Adipocyte (in vitro differentiated cells): ENCODE results near the gene SIMC1.
A peak's percentile ranks its signal among the peaks of the same experiment; 100 is the strongest.

Experiments
- DNase-seq: peaks from one replicate; pipeline ENCODE4 v3.0.0-alpha.2; 2015; ENCODE audit warnings: low read depth
- H3K27me3 ChIP-seq: replicated peaks from 2 replicates; pipeline ENCODE4 v1.7.0; 2013; ENCODE audit warnings: mild to moderate bottlenecking, low read length, moderate library complexity; ENCODE audit not compliant: control insufficient read depth, insufficient read depth
- H3K36me3 ChIP-seq: 2 replicates; pipeline ENCODE4 v1.7.0; 2013; ENCODE audit warnings: low read length, mild to moderate bottlenecking, moderate library complexity; ENCODE audit not compliant: control insufficient read depth, insufficient read depth, severe bottlenecking
- H3K4me1 ChIP-seq: 2 replicates; pipeline ENCODE4 v1.7.0; 2013; ENCODE audit warnings: mild to moderate bottlenecking, low read length, moderate library complexity; ENCODE audit not compliant: control insufficient read depth, insufficient read depth
- H3K4me3 ChIP-seq: 2 replicates; pipeline ENCODE4 v1.7.0; 2013; ENCODE audit warnings: mild to moderate bottlenecking, low read length, moderate library complexity
- H3K9ac ChIP-seq: 2 replicates; pipeline ENCODE4 v1.7.0; 2013; ENCODE audit warnings: mild to moderate bottlenecking, low read length, moderate library complexity
- H3K9me3 ChIP-seq: 2 replicates; pipeline ENCODE4 v1.7.0; 2013; ENCODE audit warnings: mild to moderate bottlenecking, low read length, moderate library complexity; ENCODE audit not compliant: control insufficient read depth

Gene SIMC1

GRCh38 chr5:176371621-176372539, 133.7 kb downstream of the SIMC1 start:
- Histone ChIP-seq H3K9me3 (no peaks in the 10 kb centered on the region), H3K36me3 (peaks cover 4% of the 10 kb centered on the region), H3K9ac (no peak overlapping the region), H3K4me1 (peaks cover 13% of the 10 kb centered on the region), H3K4me3 (no peak overlapping the region), H3K27me3 (no peaks in the 10 kb centered on the region)
- DNase-seq: no peak

GRCh38 chr5:176373100-176373818, 135.0 kb downstream of the SIMC1 start:
- H3K27me3 ChIP-seq: no peaks in the 10 kb centered on the region
- peaks cover 4% of the 10 kb centered on the region for H3K36me3 ChIP-seq
- no peaks in the 10 kb centered on the region for H3K9me3 ChIP-seq
- H3K4me3 ChIP-seq: peak overlapping the region; percentile 10
- no peak overlapping the region for H3K9ac ChIP-seq
- DNase-seq: no peak
- H3K4me1 ChIP-seq: peaks cover 13% of the 10 kb centered on the region

GRCh38 chr5:176379881-176380280, 141.7 kb downstream of the SIMC1 start:
- Histone ChIP-seq H3K27me3 (no peaks in the 10 kb centered on the region), H3K36me3 (peaks cover 25% of the 10 kb centered on the region)
- no peak for DNase-seq

GRCh38 chr5:176381423-176381822, 143.2 kb downstream of the SIMC1 start:
- no peak overlapping the region for H3K4me3 ChIP-seq
- H3K9ac ChIP-seq: peak overlapping the region; percentile 61
- DNase-seq: no peak
- H3K4me1 ChIP-seq: peaks cover 25% of the 10 kb centered on the region
- no peaks in the 10 kb centered on the region for H3K27me3 ChIP-seq
- peaks cover 40% of the 10 kb centered on the region for H3K36me3 ChIP-seq
- no peaks in the 10 kb centered on the region for H3K9me3 ChIP-seq

More at GRCh38 chr5:176379881-176380280, 141.7 kb downstream of the SIMC1 start:
- Histone ChIP-seq H3K9me3 (no peaks in the 10 kb centered on the region), H3K4me3 (no peak overlapping the region), H3K4me1 (peaks cover 20% of the 10 kb centered on the region), H3K9ac (no peak overlapping the region)

- peaks cover 42% of the 10 kb centered on the region for H3K36me3 ChIP-seq
- no peaks in the 10 kb centered on the region for H3K9me3 ChIP-seq
- peak overlapping the region; percentile 61 for H3K9ac ChIP-seq
- no peak overlapping the region for H3K4me3 ChIP-seq
- peaks cover 30% of the 10 kb centered on the region for H3K4me1 ChIP-seq
- DNase-seq: no peak
- no peaks in the 10 kb centered on the region for H3K27me3 ChIP-seq
These were observed 143.8 kb downstream of the SIMC1 start for GRCh38 chr5:176381979-176382378.

- DNase-seq: no peak
- H3K9me3 ChIP-seq: no peaks in the 10 kb centered on the region
- H3K4me1 ChIP-seq: peaks cover 37% of the 10 kb centered on the region
- H3K36me3 ChIP-seq: peaks cover 42% of the 10 kb centered on the region
- no peak overlapping the region for H3K9ac ChIP-seq
- no peak overlapping the region for H3K4me3 ChIP-seq
- no peaks in the 10 kb centered on the region for H3K27me3 ChIP-seq
These were observed 144.5 kb downstream of the SIMC1 start for GRCh38 chr5:176382721-176383120.

- Histone ChIP-seq H3K9ac (peak overlapping the region; percentile 17), H3K9me3 (no peaks in the 10 kb centered on the region), H3K36me3 (peaks cover 42% of the 10 kb centered on the region), H3K4me3 (no peak overlapping the region), H3K4me1 (peaks cover 37% of the 10 kb centered on the region), H3K27me3 (no peaks in the 10 kb centered on the region)
- no peak for DNase-seq
These were observed 145.2 kb downstream of the SIMC1 start for GRCh38 chr5:176383248-176383905.

- Histone ChIP-seq H3K9me3 (no peaks in the 10 kb centered on the region), H3K9ac (no peak overlapping the region), H3K36me3 (peaks cover 42% of the 10 kb centered on the region), H3K4me1 (peaks cover 37% of the 10 kb centered on the region), H3K4me3 (no peak overlapping the region), H3K27me3 (no peaks in the 10 kb centered on the region)
- DNase-seq: no peak
These were observed 145.7 kb downstream of the SIMC1 start for GRCh38 chr5:176383961-176384360.

GRCh38 chr5:176384366-176384930, 146.2 kb downstream of the SIMC1 start:
- Histone ChIP-seq H3K4me1 (peaks cover 37% of the 10 kb centered on the region), H3K27me3 (no peaks in the 10 kb centered on the region), H3K4me3 (no peak overlapping the region), H3K9me3 (no peaks in the 10 kb centered on the region), H3K9ac (no peak overlapping the region), H3K36me3 (peaks cover 42% of the 10 kb centered on the region)
- DNase-seq: no peak

- Histone ChIP-seq H3K9ac (no peak overlapping the region), H3K36me3 (peaks cover 42% of the 10 kb centered on the region), H3K27me3 (no peaks in the 10 kb centered on the region), H3K4me1 (peaks cover 36% of the 10 kb centered on the region), H3K9me3 (no peaks in the 10 kb centered on the region), H3K4me3 (no peak overlapping the region)
- no peak for DNase-seq
These were observed 146.8 kb downstream of the SIMC1 start for GRCh38 chr5:176384991-176385390.

- Histone ChIP-seq H3K4me3 (peak overlapping the region; percentile 91), H3K4me1 (peaks cover 28% of the 10 kb centered on the region), H3K9me3 (no peaks in the 10 kb centered on the region), H3K27me3 (no peaks in the 10 kb centered on the region), H3K9ac (peak overlapping the region; percentile 95), H3K36me3 (peaks cover 50% of the 10 kb centered on the region)
- no peak for DNase-seq
These were observed 148.3 kb downstream of the SIMC1 start for GRCh38 chr5:176386491-176386890.
